Fibroblast of pulmonary artery (primary cell): Measurements from ENCODE around the gene BLVRB.
A peak's percentile ranks its signal among the peaks of the same experiment; 100 is the strongest.
"Not testable (repeated sequence)": the region's sequence is repeated elsewhere in the genome, so short reads cannot be mapped to it uniquely, and the experiment has no call there.

Experiments
- DNase-seq: peaks from one replicate; pipeline ENCODE4 v3.0.0-alpha.2; 2010; ENCODE audit warnings: low read depth
- H3K4me3 ChIP-seq: replicated peaks from 2 replicates; pipeline ENCODE4 v1.5.1; 2011; ENCODE audit warnings: low read depth, mild to moderate bottlenecking, control low read depth, low read length, moderate library complexity
- CTCF ChIP-seq: IDR thresholded peaks from 2 replicates; pipeline ENCODE4 v1.5.1; 2011; ENCODE audit warnings: mild to moderate bottlenecking, control low read depth, low read length, inconsistent platforms; ENCODE audit errors: missing control alignments

Gene BLVRB

DNA sequence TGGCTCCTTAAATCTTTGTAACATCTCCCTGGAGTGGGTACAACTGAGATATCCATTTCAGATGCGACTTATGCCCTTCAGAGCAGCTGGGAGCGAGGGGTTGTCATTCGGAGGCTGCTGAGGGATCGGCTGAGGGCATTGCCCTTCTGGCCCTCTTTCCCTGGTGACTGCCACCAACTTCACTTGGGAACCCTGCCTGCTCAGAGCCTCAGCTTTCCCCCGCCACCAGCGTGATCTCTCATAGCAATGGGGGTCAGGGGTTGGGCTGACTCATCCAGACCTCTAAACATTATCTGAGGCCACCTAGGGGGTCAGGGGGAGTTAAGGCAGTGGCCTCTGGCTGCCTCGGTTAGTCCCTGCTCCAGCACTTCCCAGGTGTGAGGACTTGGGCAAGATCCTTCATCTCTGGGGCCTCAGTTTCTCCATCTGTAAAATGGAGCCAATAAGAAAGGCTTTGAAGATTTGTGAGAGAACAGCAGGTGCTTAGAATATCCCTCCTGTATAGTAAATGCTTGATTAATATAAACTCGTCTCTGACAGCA, 53.5 kb downstream of the BLVRB start:
- no peak overlapping the region for H3K4me3 ChIP-seq
- no peak for DNase-seq
- no peak for TF ChIP-seq CTCF

GRCh38 chr19:40411125-40411842, 54.3 kb downstream of the BLVRB start:
- DNase-seq: no peak
- TF ChIP-seq CTCF: no peak
- no peak overlapping the region for H3K4me3 ChIP-seq

DNA sequence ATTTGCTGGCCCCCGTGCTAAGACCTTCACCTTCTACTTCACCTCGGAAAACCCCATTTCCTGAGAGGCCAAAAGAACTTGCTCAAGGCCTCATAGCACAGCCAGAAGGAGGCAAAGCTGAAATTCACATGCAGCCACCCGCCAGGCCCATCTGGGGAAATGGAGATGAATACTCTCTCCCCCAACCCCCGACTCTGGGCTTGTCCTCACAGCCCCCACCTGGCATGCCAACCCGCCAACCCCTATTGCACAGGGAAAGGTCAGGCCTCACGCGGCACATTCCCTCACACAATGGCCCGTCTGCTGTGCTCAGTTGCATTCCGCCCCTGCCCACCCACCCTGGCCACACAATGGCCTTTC, 55.5 kb downstream of the BLVRB start:
- no peak for TF ChIP-seq CTCF
- DNase-seq: no peak
- H3K4me3 ChIP-seq: no peak overlapping the region

DNA sequence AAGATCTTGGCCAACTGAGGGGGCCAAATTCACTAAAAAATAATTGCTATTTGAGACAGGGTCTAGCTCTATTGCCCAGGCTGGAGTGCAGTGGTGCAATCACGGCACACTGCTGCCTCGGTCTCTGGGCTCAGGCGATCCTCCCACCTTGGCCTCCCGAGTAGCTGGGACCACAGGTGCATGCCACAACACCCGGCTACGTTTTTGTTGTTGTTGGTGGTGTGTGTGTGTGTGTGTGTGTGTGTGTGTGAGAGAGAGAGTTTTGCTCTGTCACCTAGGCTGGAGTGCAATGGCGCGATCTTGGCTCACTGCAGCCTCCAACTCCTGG, 57.0 kb downstream of the BLVRB start:
- not testable (repeated sequence) for DNase-seq, H3K4me3 ChIP-seq

DNA sequence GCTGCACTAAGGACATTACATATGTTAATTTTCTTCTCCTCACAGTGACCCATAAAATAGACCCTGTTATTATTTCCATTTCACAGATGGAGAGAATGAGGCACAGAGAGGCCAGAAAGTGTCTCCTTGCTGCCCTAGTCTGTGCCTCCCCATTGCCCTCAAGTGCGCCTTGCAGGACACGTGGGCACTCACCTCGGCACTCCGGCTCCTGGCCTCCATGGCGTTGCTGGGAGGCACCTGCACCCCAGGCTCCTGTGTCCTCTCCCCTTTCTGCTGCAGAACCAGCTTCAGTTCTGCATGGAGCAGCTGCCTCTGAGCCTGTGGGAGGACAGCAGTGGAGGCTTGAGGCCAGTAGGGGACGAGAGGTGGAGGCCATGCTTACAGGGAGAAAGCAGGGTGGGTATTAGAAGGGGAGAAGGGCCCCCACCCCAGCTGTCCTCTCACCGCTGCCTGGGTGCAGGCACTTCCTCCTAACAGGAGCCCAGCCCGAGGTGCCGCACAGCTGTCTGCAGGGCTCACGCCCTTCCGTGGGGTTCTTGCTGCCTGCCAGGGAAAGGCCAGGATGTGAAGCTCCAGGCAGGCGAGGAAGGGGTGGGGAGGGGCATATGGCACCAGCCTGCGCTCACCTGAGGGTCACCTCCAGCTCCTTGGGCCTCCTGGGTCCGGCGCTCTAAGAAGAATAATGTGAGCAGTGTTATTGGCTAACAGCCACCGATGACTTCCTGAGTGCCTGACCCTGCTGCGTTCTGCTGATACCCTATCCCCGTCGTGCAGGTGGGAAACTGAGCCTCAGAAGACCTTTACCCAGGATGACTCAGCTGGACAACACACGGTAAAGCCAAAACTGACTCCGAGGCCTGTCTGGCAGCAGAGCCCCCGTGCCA, 57.6 kb downstream of the BLVRB start:
- no peak for DNase-seq
- no peak overlapping the region for H3K4me3 ChIP-seq
- TF ChIP-seq CTCF: no peak

- peak; percentile 92 for DNase-seq
- peak overlapping the region; percentile 60 for H3K4me3 ChIP-seq
- TF ChIP-seq CTCF: no peak
Observed at GRCh38 chr19:40403262-40403984, 62.1 kb downstream of the BLVRB start.

- no peak overlapping the region for H3K4me3 ChIP-seq
- no peak for TF ChIP-seq CTCF
- DNase-seq: no peak
Observed at GRCh38 chr19:40400559-40400958, 65.0 kb downstream of the BLVRB start.
